ENCODE results near the gene APOA5.
"Not testable (repeated sequence)": the region's sequence is repeated elsewhere in the genome, so short reads cannot be mapped to it uniquely, and the experiment has no call there.

Gene APOA5

DNA sequence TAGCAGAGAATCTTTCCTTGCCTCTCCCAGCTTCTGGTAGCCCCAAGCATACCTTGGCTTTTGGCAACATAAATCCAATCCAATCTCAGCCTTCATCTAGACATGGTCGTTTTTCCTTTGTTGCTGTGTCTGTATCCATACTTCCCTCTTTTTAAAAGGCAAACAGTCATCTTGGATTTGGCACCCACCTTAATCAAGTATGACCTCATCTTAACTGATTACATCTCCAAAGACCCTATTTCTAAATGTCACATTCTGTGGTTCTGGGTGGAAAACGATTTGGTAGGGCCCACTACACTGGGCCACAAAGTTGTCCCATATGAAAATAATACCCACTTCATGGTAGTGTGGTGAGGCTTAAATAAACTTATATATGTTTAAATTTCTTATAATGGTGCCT, 19.7 kb downstream of the APOA5 start:
- DNase-seq = no peak

DNA sequence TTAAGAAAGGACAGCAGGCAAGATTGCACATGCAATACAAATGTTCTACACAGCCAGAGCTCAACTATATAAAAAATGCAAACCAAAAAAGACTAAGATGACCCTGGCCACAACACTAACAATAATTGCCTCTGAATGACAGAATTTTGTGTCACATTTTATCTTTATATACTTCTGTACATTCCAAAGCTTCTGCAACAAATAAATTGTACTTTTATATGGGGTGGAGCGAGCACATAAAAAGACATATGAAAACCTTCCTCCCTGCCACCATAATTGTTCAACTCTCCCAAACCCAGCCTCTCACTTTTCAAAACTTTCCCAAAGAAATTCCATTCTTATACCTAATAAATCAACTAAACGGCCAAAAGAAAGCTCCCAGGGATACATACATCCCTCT, 29.5 kb downstream of the APOA5 start:
- DNase-seq = no peak

- not testable (repeated sequence) for DNase-seq
Observed at GRCh38 chr11:116756044-116756443, 35.6 kb downstream of the APOA5 start.

- no peak for DNase-seq
Observed at GRCh38 chr11:116750070-116750718, 41.5 kb downstream of the APOA5 start.

DNA sequence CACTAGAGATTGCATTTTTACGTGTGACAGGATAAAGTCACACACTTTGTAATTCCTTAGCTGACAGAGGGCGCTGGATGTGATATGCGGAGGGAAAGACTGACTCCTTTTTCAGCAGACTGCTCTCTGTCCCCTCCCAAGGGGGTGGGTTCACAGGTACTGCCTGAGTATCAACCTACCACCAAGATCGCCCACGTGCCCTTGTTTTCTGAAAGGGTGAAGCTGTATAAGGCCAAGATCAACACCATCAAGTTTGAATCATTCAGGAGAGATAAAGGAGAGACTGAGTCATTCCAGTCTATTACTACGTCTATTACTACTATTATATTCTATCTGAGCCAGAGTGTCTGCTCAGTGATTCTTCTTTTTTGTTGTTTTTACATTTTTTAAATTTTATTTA, 49.6 kb downstream of the APOA5 start:
- no peak for DNase-seq

- no peak for DNase-seq
Observed at GRCh38 chr11:116740741-116741140, 50.9 kb downstream of the APOA5 start.

Data from NCI-H510A (cell line).